ENCODE results near the gene ZBED1.
"Not testable (repeated sequence)": the region's sequence is repeated elsewhere in the genome, so short reads cannot be mapped to it uniquely, and the experiment has no call there.

The ZBED1 gene

GRCh38 chrX:2519638-2520037 is 18.9 kb upstream of the ZBED1 start:
- not testable (repeated sequence) for DNase-seq (ENCODE audit: low read depth)

GRCh38 chrX:2517055-2517454 is 16.3 kb upstream of the ZBED1 start:
- no peak for DNase-seq (ENCODE audit: low read depth)

GRCh38 chrX:2516623-2517022 is 15.8 kb upstream of the ZBED1 start:
- no peak for DNase-seq (ENCODE audit: low read depth)

- DNase-seq (ENCODE audit: low read depth) = no peak
These were observed 13.4 kb upstream of the ZBED1 start for GRCh38 chrX:2514131-2514530.

- no peak for DNase-seq (ENCODE audit: low read depth)
These were observed 12.4 kb upstream of the ZBED1 start for GRCh38 chrX:2513121-2513664.

GRCh38 chrX:2512501-2512900 is 11.7 kb upstream of the ZBED1 start:
- DNase-seq (ENCODE audit: low read depth) = no peak

GRCh38 chrX:2511326-2511725 is 10.6 kb upstream of the ZBED1 start:
- DNase-seq (ENCODE audit: low read depth) = no peak

- no peak for DNase-seq (ENCODE audit: low read depth)
These were observed 8.0 kb upstream of the ZBED1 start for GRCh38 chrX:2508648-2509335.

GRCh38 chrX:2507904-2508627 is 7.3 kb upstream of the ZBED1 start:
- DNase-seq (ENCODE audit: low read depth) = no peak

- no peak for DNase-seq (ENCODE audit: low read depth)
These were observed 6.4 kb upstream of the ZBED1 start for GRCh38 chrX:2507196-2507595.

GRCh38 chrX:2505341-2505740 is 4.6 kb upstream of the ZBED1 start:
- not testable (repeated sequence) for DNase-seq (ENCODE audit: low read depth)

- DNase-seq (ENCODE audit: low read depth) = no peak
These were observed 4.0 kb upstream of the ZBED1 start for GRCh38 chrX:2504706-2505332.

GRCh38 chrX:2503591-2504500 is 3.1 kb upstream of the ZBED1 start:
- DNase-seq (ENCODE audit: low read depth) = no peak

GRCh38 chrX:2502668-2503519 is 2.1 kb upstream of the ZBED1 start:
- DNase-seq (ENCODE audit: low read depth) = peak; percentile 46

- no peak for DNase-seq (ENCODE audit: low read depth)
These were observed 1.4 kb upstream of the ZBED1 start for GRCh38 chrX:2502120-2502667.

- no peak for DNase-seq (ENCODE audit: low read depth)
These were observed 855 bp upstream of the ZBED1 start for GRCh38 chrX:2501559-2502102.

GRCh38 chrX:2500091-2500802 is 529 bp downstream of the ZBED1 start:
- peak; percentile 73 for DNase-seq (ENCODE audit: low read depth)

- DNase-seq (ENCODE audit: low read depth) = no peak
These were observed 1.3 kb downstream of the ZBED1 start for GRCh38 chrX:2499507-2499906.

GRCh38 chrX:2498781-2499302 is 1.9 kb downstream of the ZBED1 start:
- peak; percentile 42 for DNase-seq (ENCODE audit: low read depth)

Measured in amniotic epithelial cell (primary cell).